ENCODE results near the gene SOX5. TPM values are rescaled to one million over a fixed set of nuclear protein-coding genes. Genes with fewer than 3 reads are reported as not detected.

SOX5 gene
- total and polyA plus RNA-seq, 2 of the 8 experiments (the other 6 are each of a cell fraction or from before 2014, with no cell fraction given): 2.2 to 2.6 TPM

DNA sequence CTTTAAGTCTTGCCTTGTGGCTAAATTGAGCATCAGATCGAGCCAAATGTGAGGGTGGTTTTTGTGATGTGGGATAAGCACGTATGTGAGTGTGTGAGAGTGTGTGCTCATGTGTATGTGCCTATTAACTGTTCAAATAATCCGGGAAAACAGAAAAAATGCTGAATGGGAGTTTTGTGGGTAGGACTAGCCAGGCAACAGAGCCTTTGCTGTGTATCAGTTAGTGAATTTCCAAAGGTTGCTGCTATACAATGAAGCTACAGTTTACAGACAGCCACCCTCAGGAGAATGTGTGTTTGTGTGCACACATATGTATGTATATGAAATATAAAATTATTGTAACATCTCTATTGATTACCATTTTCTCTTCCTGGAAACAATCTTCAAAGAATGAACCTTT is 154.0 kb downstream of the SOX5 start (continued):
- TF ChIP-seq ATF2 (IDR thresholded peaks at IDR 0.05; ENCODE audit: low read length): no peak
- TF ChIP-seq GTF2F1 (IDR thresholded peaks at IDR 0.05; ENCODE audit: borderline replicate concordance, low read depth, low read length): no peak
- no peak for TF ChIP-seq KDM4A (IDR thresholded peaks at IDR 0.05; ENCODE audit: low read depth, low read length, severe bottlenecking)
